ENCODE measurements around the gene ASB15. TPM values are rescaled to one million over a fixed set of nuclear protein-coding genes. Genes with fewer than 3 reads are reported as not detected.

Gene ASB15
- polyA plus RNA-seq, 2 of the 4 experiments (the other 2 are of a cell fraction) = not detected

GRCh38 chr7:123637878-123638277, 36.3 kb downstream of the ASB15 start (continued):
- no peak for TF ChIP-seq NR3C1 (IDR thresholded peaks at IDR 0.05)
- TF ChIP-seq JUN (IDR thresholded peaks at IDR 0.05) = no peak

GRCh38 chr7:123639631-123640030, 38.0 kb downstream of the ASB15 start:
- DNase-seq (ENCODE audit: low read depth in 1 of 2, low spot score in 1 of 2) = no peak
- no peak overlapping the region for H3K4me3 ChIP-seq
- ChIA-PET POLR2A (no interaction called here), CTCF (no interaction called here)
- ATAC-seq = no peak
- no peaks in the 10 kb centered on the region for H3K4me1 ChIP-seq
- no peak for TF ChIP-seq HOXA7 (CRISPR knock-in tag; IDR thresholded peaks at IDR 0.05)
- TF ChIP-seq HDAC2 (IDR thresholded peaks at IDR 0.05) = no peak
- no peak for TF ChIP-seq TFCP2L1 (CRISPR knock-in tag; IDR thresholded peaks at IDR 0.05)
- no peak for TF ChIP-seq ESRRA (IDR thresholded peaks at IDR 0.05; ENCODE audit: borderline replicate concordance, low read length)
- TF ChIP-seq RAD21 (conservative IDR thresholded peaks at IDR 0.05 in 1 of 2, IDR thresholded peaks at IDR 0.05 in 1 of 2) = no peak
- no peak for TF ChIP-seq CHD4 (IDR thresholded peaks at IDR 0.05; ENCODE audit: borderline replicate concordance)
- no peak for TF ChIP-seq MAFK (IDR thresholded peaks at IDR 0.05; ENCODE audit: partially characterized antibody)
- no peaks in the 10 kb centered on the region for H3K9me3 ChIP-seq
- WGBS (ENCODE audit: missing lambda C conversion rate) = 35% methylated on average over 2 of the region's 2 CpGs
- no peak overlapping the region for H3K27ac ChIP-seq
- FAIRE-seq = no peak
- H3K4me2 ChIP-seq = no peak overlapping the region

- ChIA-PET CTCF (no interaction called here), POLR2A (no interaction called here)
- TF ChIP-seq CHD2 (IDR thresholded peaks at IDR 0.05; ENCODE audit: low read length, partially characterized antibody) (no peak), RCOR1 (IDR thresholded peaks at IDR 0.05; ENCODE audit: low read depth, low read length) (no peak), EHF (CRISPR knock-in tag; IDR thresholded peaks at IDR 0.05) (no peak), POLR2A (IDR thresholded peaks at IDR 0.05; ENCODE audit: low read length) (no peak), KDM5A (IDR thresholded peaks at IDR 0.05) (no peak)
- ATAC-seq (no peak), DNase-seq (ENCODE audit: low read depth in 1 of 2, low spot score in 1 of 2) (no peak), FAIRE-seq (no peak)
- Histone ChIP-seq H3K4me1 (no peaks in the 10 kb centered on the region), H3K9me3 (no peaks in the 10 kb centered on the region), H3K4me2 (no peak overlapping the region), H3K27ac (no peak overlapping the region), H3K4me3 (no peak overlapping the region)
These were observed 39.0 kb downstream of the ASB15 start for GRCh38 chr7:123640583-123640982.

- no peak overlapping the region for H3K4me2 ChIP-seq
- H3K4me1 ChIP-seq = no peaks in the 10 kb centered on the region
- H3K9me3 ChIP-seq = no peaks in the 10 kb centered on the region
- H3K27ac ChIP-seq = no peak overlapping the region
- FAIRE-seq (no peak), DNase-seq (ENCODE audit: low read depth in 1 of 2, low spot score in 1 of 2) (no peak), ATAC-seq (no peak)
- ChIA-PET POLR2A (no interaction called here), CTCF (interaction anchor here (1.1 to 3.5 kb wide), 2 partner anchors 61 to 230 kb away, joined by 3 to 11 read pairs; no protein-coding TSS in a partner anchor)
- WGBS (ENCODE audit: missing lambda C conversion rate) = 20% methylated on average over 5 of the region's 5 CpGs
- no peak overlapping the region for H3K4me3 ChIP-seq
- TF ChIP-seq NPAS2 (CRISPR knock-in tag; IDR thresholded peaks at IDR 0.05; ENCODE audit: borderline replicate concordance) (no peak), FOSL2 (IDR thresholded peaks at IDR 0.05) (no peak), FOSL2 (CRISPR knock-in tag; IDR thresholded peaks at IDR 0.05) (no peak), CHD4 (IDR thresholded peaks at IDR 0.05; ENCODE audit: borderline replicate concordance) (no peak), MAFK (IDR thresholded peaks at IDR 0.05; ENCODE audit: partially characterized antibody) (no peak), RNF2 (IDR thresholded peaks at IDR 0.05; ENCODE audit: borderline replicate concordance, low read depth) (no peak), USF2 (IDR thresholded peaks at IDR 0.05) (no peak), BHLHE40 (IDR thresholded peaks at IDR 0.05; ENCODE audit: low read depth, low read length) (no peak), ZSCAN20 (CRISPR knock-in tag; IDR thresholded peaks at IDR 0.05) (no peak), HES2 (IDR thresholded peaks at IDR 0.05) (no peak), CHD2 (IDR thresholded peaks at IDR 0.05; ENCODE audit: low read length, partially characterized antibody) (no peak), POLR2A (IDR thresholded peaks at IDR 0.05; ENCODE audit: low read length) (no peak), JUN (IDR thresholded peaks at IDR 0.05) (no peak), ELK1 (IDR thresholded peaks at IDR 0.05; ENCODE audit: low read depth, low read length) (no peak), HMGXB4 (CRISPR knock-in tag; IDR thresholded peaks at IDR 0.05; ENCODE audit: borderline replicate concordance) (no peak), TP53 (CRISPR knock-in tag; IDR thresholded peaks at IDR 0.05) (no peak)
These were observed 40.3 kb downstream of the ASB15 start for GRCh38 chr7:123641901-123642300.

Data from A549 (cell line).